Muscle layer of colon (tissue), 2 donors: ENCODE results near the gene CCDC57.

Experiments used
- H3K27ac ChIP-seq: one replicate; pipeline ENCODE4 v1.7.0; 2013; ENCODE audit warnings: low read depth, mild to moderate bottlenecking, low read length, moderate library complexity
- H3K27me3 ChIP-seq, 2 donors: one replicate each; pipeline ENCODE4 v1.7.0; 2013; ENCODE audit warnings: low read length in 2 of 2, mild to moderate bottlenecking in 2 of 2; ENCODE audit not compliant: insufficient read depth in 2 of 2, control insufficient read depth in 1 of 2
- H3K36me3 ChIP-seq: one replicate; pipeline ENCODE4 v1.7.0; 2013; ENCODE audit warnings: mild to moderate bottlenecking, low read length; ENCODE audit not compliant: insufficient read depth
- H3K4me1 ChIP-seq: one replicate; pipeline ENCODE4 v1.7.0; 2013; ENCODE audit warnings: mild to moderate bottlenecking, low read length; ENCODE audit not compliant: insufficient read depth
- H3K4me3 ChIP-seq, 2 donors: one replicate each; pipeline ENCODE4 v1.7.0; 2013; ENCODE audit warnings: low read length in 2 of 2, low read depth in 1 of 2, mild to moderate bottlenecking in 1 of 2, moderate library complexity in 1 of 2
- H3K9ac ChIP-seq: one replicate; pipeline ENCODE4 v1.7.0; 2013; ENCODE audit warnings: low read length
- H3K9me3 ChIP-seq: one replicate; pipeline ENCODE4 v1.7.0; 2013; ENCODE audit warnings: mild to moderate bottlenecking, low read length
- donor health status: abdominal sarcoma.
- donor health status: Adenocarcinoma of cecum.

The CCDC57 gene

DNA sequence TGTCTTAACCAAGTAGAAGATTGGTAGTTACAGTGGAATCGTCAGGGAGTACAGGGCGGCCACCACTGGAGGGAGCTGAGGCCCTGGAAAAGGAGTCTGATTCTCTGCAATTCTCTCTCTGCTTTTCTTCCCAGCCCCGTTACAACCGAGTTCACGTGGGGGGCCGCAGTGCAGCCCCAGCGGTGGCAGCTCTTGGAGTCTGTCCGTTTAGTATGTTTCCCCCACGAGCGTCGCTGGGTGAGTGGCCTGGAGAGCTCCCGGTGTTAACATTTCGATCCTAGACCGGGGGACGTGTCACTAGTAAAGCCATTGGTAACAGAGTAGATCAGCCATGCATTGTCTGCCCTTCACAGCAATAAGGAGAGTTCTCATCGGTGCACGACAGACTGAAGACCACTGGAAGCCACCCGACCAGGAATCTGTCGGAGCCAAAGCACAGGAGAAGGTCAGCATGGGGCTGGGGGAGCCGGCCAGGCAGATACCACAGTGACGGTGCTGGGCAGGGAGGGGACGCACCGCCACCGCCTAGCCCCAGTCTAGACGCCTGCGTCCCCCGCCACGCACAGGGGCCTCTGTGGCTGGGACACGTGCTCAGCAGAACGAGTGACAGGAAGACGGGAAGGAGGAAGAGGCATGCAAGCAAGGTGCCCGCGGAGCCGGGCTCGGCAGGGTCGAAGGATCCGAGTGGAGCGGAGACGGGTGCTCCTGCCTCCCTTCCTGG, 31.9 kb upstream of the CCDC57 start:
- Histone ChIP-seq H3K36me3 (peaks cover 62% of the 10 kb centered on the region), H3K9me3 (no peaks in the 10 kb centered on the region), H3K4me3 (no peak overlapping the region), H3K27me3 (no peaks in the 10 kb centered on the region), H3K27ac (peak overlapping the region; percentile 48), H3K9ac (no peak overlapping the region), H3K4me1 (peaks cover 71% of the 10 kb centered on the region)

DNA sequence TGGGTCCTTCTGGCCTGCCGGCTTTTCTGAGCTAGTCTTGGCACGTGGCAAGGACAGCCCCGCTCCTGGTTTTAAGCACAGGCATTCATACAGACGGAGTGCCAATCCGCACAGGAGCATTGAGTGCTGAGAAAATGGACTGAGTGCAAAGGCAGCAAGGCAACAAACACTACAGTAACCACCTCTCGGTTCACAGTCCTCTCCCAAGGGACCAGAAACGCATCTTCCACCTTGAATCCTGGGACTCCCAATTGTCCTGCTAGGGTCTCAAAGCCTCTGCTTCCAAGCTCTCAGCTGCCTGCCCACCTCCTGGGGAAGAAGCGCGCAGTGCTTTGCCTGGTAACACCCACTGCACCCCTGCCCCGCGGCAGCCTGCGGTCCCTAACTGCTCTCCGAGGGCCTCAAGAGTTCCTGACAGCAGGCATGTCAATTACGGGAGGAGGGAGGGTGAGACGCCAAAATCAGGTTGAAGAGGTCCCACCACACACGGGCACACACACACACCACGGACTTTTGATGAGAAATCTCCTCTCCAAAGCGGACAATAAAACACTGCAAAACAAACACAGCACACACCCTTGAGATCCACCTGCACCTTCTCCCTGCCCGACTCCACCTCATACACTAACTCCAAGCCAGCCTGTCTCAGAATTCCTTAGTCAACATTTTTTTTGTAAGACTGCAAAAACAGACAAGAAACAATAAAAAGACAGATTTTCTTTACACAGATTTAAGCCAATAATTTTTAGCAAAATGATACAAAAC, 31.2 kb upstream of the CCDC57 start:
- Histone ChIP-seq H3K9ac (no peak overlapping the region), H3K36me3 (peaks cover 55% of the 10 kb centered on the region)

DNA sequence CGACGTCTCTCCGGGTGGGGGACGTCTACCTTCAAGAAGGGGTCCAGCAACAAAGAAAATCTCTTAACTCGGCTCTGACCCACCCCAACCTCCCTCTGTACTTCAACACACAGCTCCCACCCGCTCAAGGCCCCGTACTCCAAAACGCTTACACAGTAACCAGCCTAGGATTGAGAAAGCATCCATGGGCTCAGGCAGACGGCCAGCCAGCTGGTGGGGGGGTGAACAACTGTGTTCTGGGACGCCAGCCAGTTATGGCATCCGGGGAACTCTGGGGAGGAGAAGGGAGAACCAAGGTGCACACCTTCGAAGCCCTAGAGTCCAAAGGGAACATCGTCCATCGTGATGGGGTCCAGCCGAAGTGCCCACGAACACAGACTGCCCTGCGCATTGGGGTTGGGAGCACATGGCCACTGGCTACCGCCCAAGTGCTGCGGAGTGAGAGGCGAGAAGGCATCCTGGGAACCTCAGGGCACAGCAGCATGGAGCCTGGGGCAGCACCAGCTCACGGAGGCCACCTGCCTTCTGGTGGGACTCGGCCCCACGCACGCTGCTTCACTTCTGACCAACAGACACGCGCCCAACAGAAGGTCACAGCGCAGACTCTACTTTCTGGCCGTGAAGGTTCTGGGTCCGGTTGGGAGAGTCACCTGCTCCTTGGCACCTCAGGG, 30.5 kb upstream of the CCDC57 start:
- Histone ChIP-seq H3K36me3 (peaks cover 48% of the 10 kb centered on the region), H3K4me3 (no peak overlapping the region)

More for the DNA sequence above, 31.2 kb upstream of the CCDC57 start:
- Histone ChIP-seq H3K27ac (peak overlapping the region; percentile 71), H3K4me3 (no peak overlapping the region), H3K9me3 (no peaks in the 10 kb centered on the region), H3K27me3 (no peaks in the 10 kb centered on the region), H3K4me1 (peaks cover 75% of the 10 kb centered on the region)

DNA sequence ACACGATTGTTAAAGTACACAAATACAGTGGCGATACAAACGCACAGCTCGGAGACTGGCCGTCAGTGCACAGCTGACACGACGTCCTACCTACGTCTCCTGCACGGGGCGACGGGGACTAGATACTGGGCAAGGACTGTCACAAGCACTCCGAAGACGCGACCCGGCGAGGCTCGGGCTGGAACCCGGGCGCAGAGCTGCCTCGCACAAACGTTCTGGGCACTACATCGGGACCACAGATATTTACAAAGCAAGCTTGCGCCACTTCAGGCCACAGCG, 30.0 kb upstream of the CCDC57 start:
- Histone ChIP-seq H3K4me1 (peaks cover 79% of the 10 kb centered on the region), H3K36me3 (peaks cover 43% of the 10 kb centered on the region), H3K4me3 (no peak overlapping the region), H3K27me3 (no peaks in the 10 kb centered on the region), H3K9me3 (no peaks in the 10 kb centered on the region), H3K27ac (peak overlapping the region; percentile 71), H3K9ac (peak overlapping the region; percentile 53)

More for the DNA sequence above, 30.5 kb upstream of the CCDC57 start:
- Histone ChIP-seq H3K27me3 (no peaks in the 10 kb centered on the region), H3K27ac (peak overlapping the region; percentile 71), H3K9me3 (no peaks in the 10 kb centered on the region), H3K4me1 (peaks cover 79% of the 10 kb centered on the region), H3K9ac (peak overlapping the region; percentile 53)

DNA sequence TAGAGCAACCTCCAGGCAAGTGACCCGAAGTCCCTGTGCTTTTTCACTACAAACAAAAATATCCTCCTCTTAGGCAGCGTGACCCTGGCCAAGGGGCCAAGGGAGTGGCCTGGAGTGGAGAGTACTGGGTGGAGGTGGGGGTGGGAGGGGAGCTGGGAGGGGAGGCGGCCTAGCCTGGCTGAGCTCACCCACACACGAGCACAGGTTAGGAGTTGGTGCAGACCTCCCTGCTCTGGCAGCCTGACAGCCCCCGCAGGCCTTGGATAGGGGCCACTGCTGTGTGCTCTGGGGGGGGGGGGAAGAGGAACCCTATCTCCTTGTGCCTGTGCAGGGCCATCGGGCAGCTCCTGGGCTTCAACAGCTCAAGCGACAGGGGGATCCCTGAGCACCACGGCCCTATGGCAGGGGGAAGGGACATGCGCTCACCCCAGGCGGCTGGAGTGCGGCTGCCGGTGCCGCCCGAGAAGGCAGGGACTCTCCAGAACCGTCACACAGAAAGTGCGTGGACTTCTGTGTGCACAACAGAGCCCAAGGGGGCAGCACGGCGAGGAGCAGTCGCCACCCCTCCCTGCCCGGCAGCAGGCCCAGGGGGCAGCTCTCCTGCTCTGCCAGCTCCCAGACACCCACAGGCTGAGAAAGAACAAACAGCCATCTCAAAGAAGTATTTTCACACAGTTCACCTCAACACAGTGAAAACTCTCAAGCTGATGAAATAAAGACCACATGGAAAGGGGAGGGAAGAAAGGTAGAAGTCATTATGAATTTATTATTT, 29.5 kb upstream of the CCDC57 start:
- H3K4me3 ChIP-seq, result peak overlapping the region in 1 of 2 donors; percentile 24
- peak overlapping the region; percentile 71 for H3K27ac ChIP-seq
- H3K9ac ChIP-seq, result peak overlapping the region; percentile 53
- no peaks in the 10 kb centered on the region for H3K9me3 ChIP-seq
- H3K4me1 ChIP-seq, result peaks cover 76% of the 10 kb centered on the region
- peaks cover 41% of the 10 kb centered on the region for H3K36me3 ChIP-seq
- H3K27me3 ChIP-seq, result no peaks in the 10 kb centered on the region

DNA sequence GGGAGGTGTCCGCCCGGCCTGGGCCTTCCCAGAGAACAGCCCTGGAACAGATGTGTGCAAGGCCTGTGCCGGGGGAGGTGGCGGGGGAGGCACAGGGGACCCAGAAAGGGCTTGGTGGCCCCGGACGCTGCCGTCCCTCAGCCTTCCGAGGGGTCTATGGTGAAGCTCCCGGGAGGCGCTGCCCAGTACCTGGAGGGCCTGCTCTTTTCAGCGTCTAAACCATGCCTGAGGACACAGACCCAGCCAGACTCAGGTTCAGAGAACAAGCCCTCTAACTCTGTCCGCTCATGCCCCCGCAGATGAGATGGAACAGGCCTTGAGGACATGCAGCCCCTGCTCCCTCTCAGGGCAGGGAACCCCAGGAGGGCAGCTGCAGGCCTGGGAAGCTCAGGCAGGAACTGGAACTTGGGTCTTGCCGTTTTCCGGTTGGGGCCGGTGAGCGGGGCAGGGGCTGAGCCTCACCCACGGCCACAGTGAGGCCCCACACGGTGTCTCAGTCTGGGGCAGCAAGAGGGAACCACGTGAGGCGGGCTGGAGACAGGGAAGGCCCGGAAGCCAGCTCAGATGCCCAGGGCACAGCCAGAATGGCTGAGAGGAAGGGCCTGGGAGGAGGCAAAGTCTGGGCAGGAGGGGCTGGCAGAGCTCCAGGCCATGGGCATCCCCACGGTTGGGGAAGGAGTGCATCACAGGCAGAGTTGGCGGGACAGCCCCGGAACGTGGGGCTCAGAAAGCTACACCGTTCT, 28.7 kb upstream of the CCDC57 start:
- Histone ChIP-seq H3K9ac (peak overlapping the region; percentile 32), H3K4me1 (peaks cover 71% of the 10 kb centered on the region), H3K36me3 (peaks cover 41% of the 10 kb centered on the region), H3K9me3 (no peaks in the 10 kb centered on the region), H3K4me3 (peak overlapping the region in 1 of 2 donors; percentile 24), H3K27ac (peak overlapping the region; percentile 71), H3K27me3 (no peaks in the 10 kb centered on the region)

DNA sequence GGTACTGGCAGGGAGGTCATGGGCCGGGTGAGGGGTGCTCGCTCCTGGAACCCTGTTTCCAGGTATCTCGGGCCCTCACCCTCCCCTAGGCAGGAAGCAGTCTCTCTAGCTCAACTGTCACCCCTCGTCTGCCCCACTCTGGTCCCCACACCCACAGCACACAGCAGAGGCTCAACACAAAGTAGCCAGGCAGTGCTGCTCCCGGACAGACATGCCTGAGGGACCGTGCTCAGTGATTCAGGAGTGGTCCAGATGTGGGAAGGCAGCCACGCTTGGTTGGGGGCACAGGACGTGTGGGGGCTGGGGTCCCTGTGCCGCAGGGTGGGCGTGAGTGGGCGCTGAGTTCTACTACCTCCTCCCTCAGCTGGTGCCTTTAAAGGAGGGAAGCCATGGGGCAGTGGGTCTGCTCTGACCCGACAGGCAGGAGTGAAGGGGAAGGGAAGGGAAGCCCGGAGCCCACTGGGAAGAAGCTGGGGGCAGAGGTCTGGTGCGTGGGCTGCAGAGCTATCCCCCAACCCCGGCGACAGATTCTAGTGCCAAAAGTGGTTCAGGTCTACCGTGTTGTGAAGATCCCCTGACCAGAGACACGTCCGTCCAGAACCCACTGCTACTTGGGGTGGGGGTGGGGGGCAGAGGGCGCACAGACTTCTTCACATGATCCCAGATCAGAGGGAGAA, 28.0 kb upstream of the CCDC57 start:
- Histone ChIP-seq H3K9ac (peak overlapping the region; percentile 32), H3K27ac (peak overlapping the region; percentile 71), H3K4me3 (peak overlapping the region in 1 of 2 donors; percentile 2), H3K9me3 (no peaks in the 10 kb centered on the region), H3K4me1 (peaks cover 72% of the 10 kb centered on the region), H3K27me3 (no peaks in the 10 kb centered on the region), H3K36me3 (peaks cover 34% of the 10 kb centered on the region)

DNA sequence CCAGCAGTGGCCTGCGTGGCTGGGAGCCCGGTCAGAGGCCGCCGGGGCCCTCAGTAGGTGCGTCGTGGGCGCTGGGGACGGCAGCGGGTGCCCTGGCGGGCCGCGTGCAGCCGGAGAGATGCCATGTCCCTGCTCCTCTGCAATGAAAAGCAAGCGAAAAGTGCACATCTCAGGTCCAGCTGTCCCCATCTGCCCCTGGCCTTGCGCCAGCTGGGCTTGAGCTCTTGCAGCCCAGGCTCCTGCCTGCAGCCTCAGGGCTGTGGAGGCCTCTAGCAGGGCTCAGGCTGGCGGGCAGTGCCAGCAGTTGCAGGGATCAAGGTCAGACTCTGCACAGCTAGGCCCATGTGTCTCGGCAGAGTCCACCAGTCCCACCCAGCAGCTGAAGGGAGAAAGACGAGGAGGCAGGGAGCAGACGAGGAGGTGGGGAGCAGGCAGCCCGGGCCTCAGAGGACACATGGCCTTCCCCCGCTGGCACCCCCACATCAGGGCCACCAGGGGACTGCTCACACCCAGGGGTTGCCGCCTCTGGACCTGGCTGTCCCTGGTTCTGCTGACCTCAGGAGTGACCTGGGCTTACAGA, 27.4 kb upstream of the CCDC57 start:
- no peaks in the 10 kb centered on the region for H3K9me3 ChIP-seq
- H3K36me3 ChIP-seq, result peaks cover 28% of the 10 kb centered on the region
- H3K4me1 ChIP-seq, result peaks cover 73% of the 10 kb centered on the region
- no peaks in the 10 kb centered on the region for H3K27me3 ChIP-seq
- peak overlapping the region; percentile 71 for H3K27ac ChIP-seq
- no peak overlapping the region for H3K4me3 ChIP-seq
- H3K9ac ChIP-seq, result peak overlapping the region; percentile 32

DNA sequence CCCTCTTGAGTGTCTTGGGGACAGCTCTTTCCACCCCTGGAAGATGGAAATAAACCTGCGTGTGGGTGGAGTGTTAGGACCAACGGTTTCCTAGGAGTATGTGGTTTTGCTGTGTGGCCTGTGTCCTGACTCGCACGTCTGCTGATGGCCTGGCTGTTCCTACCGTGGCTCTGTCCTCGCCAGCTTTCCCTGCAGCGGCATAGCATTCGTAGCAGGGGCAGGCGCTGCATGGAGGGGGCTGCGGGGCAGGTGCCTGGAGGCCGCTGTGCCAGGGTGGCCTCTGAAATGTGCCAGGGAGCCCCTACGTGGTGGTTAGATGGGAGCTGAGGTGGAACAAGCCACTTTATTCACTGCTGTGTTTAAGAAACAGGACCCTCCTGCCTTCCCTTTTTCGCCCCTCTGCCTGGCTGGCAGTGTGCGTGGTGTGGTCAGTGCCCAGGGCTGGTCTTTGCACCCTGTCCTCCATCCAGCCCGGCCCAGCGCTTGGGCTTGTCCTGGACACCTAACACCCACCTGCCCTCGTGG, 26.8 kb upstream of the CCDC57 start:
- H3K9ac ChIP-seq, result no peak overlapping the region
- H3K27ac ChIP-seq, result no peak overlapping the region
- H3K4me1 ChIP-seq, result peaks cover 77% of the 10 kb centered on the region
- peaks cover 22% of the 10 kb centered on the region for H3K36me3 ChIP-seq
- H3K27me3 ChIP-seq, result no peaks in the 10 kb centered on the region
- no peak overlapping the region for H3K4me3 ChIP-seq
- H3K9me3 ChIP-seq, result no peaks in the 10 kb centered on the region
